CD14-positive monocyte (primary cell): ENCODE measurements around the gene ALDH1L2. TPM values are rescaled to one million over a fixed set of nuclear protein-coding genes. Genes with fewer than 3 reads are reported as not detected.
A peak's percentile ranks its signal among the peaks of the same experiment; 100 is the strongest.

ENCODE experiments used
- DNase-seq, 3 donors: peaks; one replicate each; pipeline ENCODE4 v3.0.0-alpha.2; 2011 to 2022
- H2AFZ ChIP-seq: 2 replicates; pipeline ENCODE4 v1.6.0; 2012; ENCODE audit warnings: mild to moderate bottlenecking, low read depth, low read length, inconsistent platforms; ENCODE audit not compliant: insufficient read depth, poor library complexity, severe bottlenecking
- H3K27ac ChIP-seq, 2 donors: 1 replicate in 1 of 2; 2 replicates in 1 of 2; pipeline ENCODE4 v1.5.1; 2012 to 2013; ENCODE audit warnings: low read length in 2 of 2, control low read depth in 1 of 2, inconsistent platforms in 1 of 2, low read depth in 1 of 2, mild to moderate bottlenecking in 1 of 2
- H3K27me3 ChIP-seq, 2 donors: one replicate each; pipeline versions ENCODE4 v1.6.0 to v1.6.1; 2011 to 2013; ENCODE audit warnings: low read length in 2 of 2; ENCODE audit not compliant: control insufficient read depth in 2 of 2, insufficient read depth in 2 of 2
- H3K36me3 ChIP-seq, 2 donors: replicated peaks in 1 of 2; 1 replicate in 1 of 2; 2 replicates in 1 of 2; pipeline versions ENCODE4 v1.5.1 to v1.6.1; 2012 to 2013; ENCODE audit warnings: low read length in 2 of 2, control low read depth in 1 of 2, inconsistent platforms in 1 of 2, mild to moderate bottlenecking in 1 of 2; ENCODE audit not compliant: insufficient read depth in 2 of 2, control insufficient read depth in 1 of 2
- H3K4me1 ChIP-seq, 2 donors: 1 replicate in 1 of 2; 2 replicates in 1 of 2; pipeline versions ENCODE4 v1.5.1 to v1.6.1; 2012 to 2013; ENCODE audit warnings: low read length in 2 of 2, control low read depth in 1 of 2, inconsistent platforms in 1 of 2, mild to moderate bottlenecking in 1 of 2, moderate library complexity in 1 of 2; ENCODE audit not compliant: insufficient read depth in 2 of 2, control insufficient read depth in 1 of 2
- H3K4me2 ChIP-seq: replicated peaks from 2 replicates; pipeline ENCODE3; 2012; ENCODE audit warnings: low read length, moderate library complexity, mild to moderate bottlenecking; ENCODE audit not compliant: poor library complexity, severe bottlenecking; ENCODE audit errors: extremely low read depth
- H3K4me3 ChIP-seq, 3 experiments: fragments of 200-600 bp in 1 of 3; sonication (generic) in 1 of 3; replicated peaks in 1 of 3; 1 replicate in 2 of 3; 2 replicates in 1 of 3; pipeline ENCODE4 v1.5.1; 2011 to 2013; ENCODE audit warnings: low read length in 3 of 3, mild to moderate bottlenecking in 3 of 3, control low read depth in 2 of 3, low read depth in 2 of 3, inconsistent platforms in 1 of 3, moderate library complexity in 1 of 3
- H3K79me2 ChIP-seq: 2 replicates; pipeline ENCODE4 v1.6.0; 2012; ENCODE audit warnings: mild to moderate bottlenecking, control low read depth, inconsistent platforms, low read length, moderate library complexity; ENCODE audit not compliant: insufficient read depth
- H3K9ac ChIP-seq: 2 replicates; pipeline ENCODE4 v1.6.0; 2017; ENCODE audit warnings: low read length, mild to moderate bottlenecking; ENCODE audit not compliant: insufficient read depth, poor library complexity, severe bottlenecking
- H3K9me3 ChIP-seq, 2 donors: replicated peaks in 1 of 2; 1 replicate in 1 of 2; 2 replicates in 1 of 2; pipeline versions ENCODE4 v1.5.1 to v1.6.1; 2012 to 2013; ENCODE audit warnings: low read length in 2 of 2, control low read depth in 1 of 2; ENCODE audit not compliant: control insufficient read depth in 1 of 2, insufficient read depth in 1 of 2
- H4K20me1 ChIP-seq: 2 replicates; pipeline ENCODE4 v1.6.0; 2012; ENCODE audit warnings: mild to moderate bottlenecking, low read length, control low read depth, moderate library complexity; ENCODE audit not compliant: insufficient read depth
- H3K27ac Mint-ChIP-seq, 7 donors: one replicate each; pipeline ENCODE4 v1.8.0; 2020; ENCODE audit warnings: mild to moderate bottlenecking in 7 of 7, mixed read lengths in 7 of 7, moderate library complexity in 6 of 7, inconsistent platforms in 2 of 7
- H3K27me3 Mint-ChIP-seq, 3 donors: one replicate each; pipeline ENCODE4 v1.8.0; 2021 to 2022; ENCODE audit warnings: low read depth in 3 of 3, mild to moderate bottlenecking in 3 of 3, mixed read lengths in 3 of 3, moderate library complexity in 3 of 3, inconsistent platforms in 1 of 3
- H3K36me3 Mint-ChIP-seq, 2 donors: one replicate each; pipeline ENCODE4 v1.8.0; 2020; ENCODE audit warnings: mixed read lengths in 2 of 2, inconsistent platforms in 1 of 2, mild to moderate bottlenecking in 1 of 2
- H3K4me1 Mint-ChIP-seq: one replicate; pipeline ENCODE4 v1.8.0; 2020; ENCODE audit warnings: mild to moderate bottlenecking, mixed read lengths
- H3K4me3 Mint-ChIP-seq, 2 donors: one replicate each; pipeline ENCODE4 v1.8.0; 2020; ENCODE audit warnings: mild to moderate bottlenecking in 2 of 2, mixed read lengths in 2 of 2, moderate library complexity in 1 of 2
- H3K9me3 Mint-ChIP-seq, 7 donors: one replicate each; pipeline ENCODE4 v1.8.0; 2020 to 2022; ENCODE audit warnings: mixed read lengths in 7 of 7, mild to moderate bottlenecking in 6 of 7, moderate library complexity in 6 of 7, inconsistent platforms in 2 of 7
- WGBS: methylation state at CpG from one replicate; pipeline ENCODE4 v1.1.5; 2013; ENCODE audit warnings: missing lambda C conversion rate; ENCODE audit not compliant: insufficient coverage; 5-methylcytosine and 5-hydroxymethylcytosine counted together
- intact Hi-C, 2 donors: fragments of 100-400 bp; cut with micrococcal nuclease; formaldehyde crosslinking; loops; one replicate each; pipeline versions ENCODE4 v1.15.0 to v1.15.1; 2023
- polyA plus RNA-seq, 3 donors: library from polyadenylated mRNA; depleted of rRNA in 1 of 3; unstranded in 2 of 3; stranded (reverse) in 1 of 3; fragments of 300-500 nt in 2 of 3; fragments of >200 nt in 1 of 3; fragmentation: Illumina TruSeq in 2 of 3; gene quantifications; 1 replicate in 2 of 3; 2 replicates in 1 of 3; pipeline ENCODE4 v1.2.3, GENCODE V29; 2012 to 2021
- TF ChIP-seq, protein P1 (sequence below): fragments of 200-600 bp; IDR thresholded peaks from one replicate; pipeline ENCODE4 v1.8.0; 2022; ENCODE audit warnings: antibody characterized with exemption, mild to moderate bottlenecking

Gene ALDH1L2
- polyA plus RNA-seq, 3 donors = 0.03 to 0.20 TPM; not detected in 1

DNA sequence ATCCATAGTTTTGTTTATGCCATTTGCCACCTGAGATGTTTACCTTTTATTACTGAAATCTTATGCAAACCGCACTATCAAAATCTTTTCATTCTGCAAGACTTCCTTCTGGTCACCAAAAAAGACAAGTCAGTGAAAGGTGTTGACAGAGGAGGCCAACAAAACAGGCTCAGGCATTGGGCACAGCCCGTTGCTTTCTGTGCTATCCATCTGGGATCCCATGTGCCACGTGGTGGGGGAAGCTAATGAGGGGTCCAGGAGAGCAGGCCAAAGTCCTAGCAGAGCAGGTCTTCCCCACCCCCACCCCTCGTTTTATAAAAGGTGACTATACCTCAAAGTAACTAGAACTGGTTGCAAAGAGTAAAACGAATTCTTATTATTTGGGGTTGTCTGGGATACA is 1.2 kb downstream of the ALDH1L2 start:
- Histone ChIP-seq H3K79me2 (no peaks in the 10 kb centered on the region), H2AFZ (no peak overlapping the region), H3K4me1 (peaks cover 8 to 19% of the 10 kb centered on the region in 2 donors), H3K9me3 (no peaks in the 10 kb centered on the region), H3K36me3 (no peaks in the 10 kb centered on the region), H4K20me1 (no peaks in the 10 kb centered on the region), H3K4me2 (peak overlapping the region; percentile 92), H3K27me3 (peaks cover 0 to 3% of the 10 kb centered on the region in 2 donors), H3K9ac (no peak overlapping the region), H3K4me3 (peak overlapping the region in 1 of 3 experiments; percentile 81), H3K27ac (no peak overlapping the region)
- Mint-ChIP-seq H3K27ac (no peak overlapping the region), H3K36me3 (no peaks in the 10 kb centered on the region), H3K27me3 (peaks cover 0 to 6% (median 4%) of the 10 kb centered on the region in 3 donors), H3K4me1 (peaks cover 8% of the 10 kb centered on the region), H3K4me3 (no peak overlapping the region), H3K9me3 (peaks cover 0 to 8% (median 6%) of the 10 kb centered on the region in 7 donors)
- no CpG with 5 or more reads among the region's 5 CpGs for WGBS
- no peak for DNase-seq
- TF ChIP-seq, protein P1, sequence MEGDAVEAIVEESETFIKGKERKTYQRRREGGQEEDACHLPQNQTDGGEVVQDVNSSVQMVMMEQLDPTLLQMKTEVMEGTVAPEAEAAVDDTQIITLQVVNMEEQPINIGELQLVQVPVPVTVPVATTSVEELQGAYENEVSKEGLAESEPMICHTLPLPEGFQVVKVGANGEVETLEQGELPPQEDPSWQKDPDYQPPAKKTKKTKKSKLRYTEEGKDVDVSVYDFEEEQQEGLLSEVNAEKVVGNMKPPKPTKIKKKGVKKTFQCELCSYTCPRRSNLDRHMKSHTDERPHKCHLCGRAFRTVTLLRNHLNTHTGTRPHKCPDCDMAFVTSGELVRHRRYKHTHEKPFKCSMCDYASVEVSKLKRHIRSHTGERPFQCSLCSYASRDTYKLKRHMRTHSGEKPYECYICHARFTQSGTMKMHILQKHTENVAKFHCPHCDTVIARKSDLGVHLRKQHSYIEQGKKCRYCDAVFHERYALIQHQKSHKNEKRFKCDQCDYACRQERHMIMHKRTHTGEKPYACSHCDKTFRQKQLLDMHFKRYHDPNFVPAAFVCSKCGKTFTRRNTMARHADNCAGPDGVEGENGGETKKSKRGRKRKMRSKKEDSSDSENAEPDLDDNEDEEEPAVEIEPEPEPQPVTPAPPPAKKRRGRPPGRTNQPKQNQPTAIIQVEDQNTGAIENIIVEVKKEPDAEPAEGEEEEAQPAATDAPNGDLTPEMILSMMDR = no peak
- intact Hi-C loops = no loop called here

DNA sequence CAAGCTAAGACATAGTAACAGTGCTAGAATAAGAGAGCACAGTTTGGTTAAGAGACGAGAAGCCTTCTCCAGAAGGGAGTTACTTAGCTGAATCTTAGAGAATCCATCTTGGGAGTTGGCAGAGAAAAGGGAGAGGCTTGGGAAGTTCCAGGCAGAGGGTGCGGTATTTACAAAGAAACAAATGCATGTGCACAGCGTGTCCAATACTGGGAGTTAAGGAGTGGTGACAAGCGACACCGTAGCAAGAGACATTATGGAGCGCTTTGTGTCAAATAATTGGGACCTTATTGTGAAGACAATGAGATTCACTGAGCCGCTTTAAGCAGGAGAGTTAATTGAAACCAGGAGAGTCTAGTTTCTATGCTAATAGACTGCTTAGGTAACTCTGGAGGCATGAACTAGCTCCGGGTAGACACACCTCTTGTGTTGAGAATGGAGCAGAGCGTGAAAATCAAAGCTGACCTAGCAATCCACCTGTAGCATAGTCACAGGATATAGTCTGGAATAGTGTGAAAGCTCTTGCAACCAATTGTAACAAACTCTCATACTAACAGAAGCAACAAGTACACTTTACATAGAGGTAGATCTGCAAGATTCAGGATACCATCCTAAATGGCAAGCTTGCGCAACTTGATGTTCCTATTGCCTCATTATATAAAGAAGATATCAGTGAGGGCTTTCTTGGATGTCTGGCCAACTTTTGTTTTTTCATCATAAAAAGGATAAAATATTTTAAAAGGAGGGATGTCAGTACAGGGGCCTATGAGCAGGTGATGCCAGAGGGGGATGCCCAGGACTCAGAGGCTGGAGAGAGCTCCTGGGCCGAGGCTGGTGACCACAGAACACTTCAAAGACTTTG is 5.3 kb downstream of the ALDH1L2 start:
- H3K4me3 ChIP-seq = no peak overlapping the region
- TF ChIP-seq, protein P1 = no peak
- no peak overlapping the region for H3K27ac ChIP-seq
- Mint-ChIP-seq H3K9me3 (no peaks in the 10 kb centered on the region), H3K27ac (peak overlapping the region in 2 of 7 donors; percentile 41 to 46), H3K36me3 (no peaks in the 10 kb centered on the region), H3K4me3 (no peak overlapping the region), H3K4me1 (peaks cover 6% of the 10 kb centered on the region), H3K27me3 (peaks cover 2 to 3% (median 2%) of the 10 kb centered on the region in 3 donors)
- H3K9ac ChIP-seq = no peak overlapping the region
- no peak overlapping the region for H2AFZ ChIP-seq
- WGBS = 94% methylated on average over 8 of the region's 11 CpGs
- H3K36me3 ChIP-seq = no peaks in the 10 kb centered on the region
- intact Hi-C loops = no loop called here
- no peak overlapping the region for H3K4me2 ChIP-seq
- no peaks in the 10 kb centered on the region for H3K9me3 ChIP-seq
- H3K27me3 ChIP-seq = peaks cover 0 to 2% of the 10 kb centered on the region in 2 donors
- peaks cover 6 to 10% of the 10 kb centered on the region in 2 donors for H3K4me1 ChIP-seq
- H4K20me1 ChIP-seq = no peaks in the 10 kb centered on the region
- no peaks in the 10 kb centered on the region for H3K79me2 ChIP-seq
- DNase-seq = no peak
